MV-4-11 (cell line): ENCODE measurements around the gene TMEM266.
A peak's percentile ranks its signal among the peaks of the same experiment; 100 is the strongest.

Experiments used
- DNase-seq: peaks from one replicate; lab custom pipeline; 2025; lab: John Stamatoyannopoulos, UW

The TMEM266 gene

DNA sequence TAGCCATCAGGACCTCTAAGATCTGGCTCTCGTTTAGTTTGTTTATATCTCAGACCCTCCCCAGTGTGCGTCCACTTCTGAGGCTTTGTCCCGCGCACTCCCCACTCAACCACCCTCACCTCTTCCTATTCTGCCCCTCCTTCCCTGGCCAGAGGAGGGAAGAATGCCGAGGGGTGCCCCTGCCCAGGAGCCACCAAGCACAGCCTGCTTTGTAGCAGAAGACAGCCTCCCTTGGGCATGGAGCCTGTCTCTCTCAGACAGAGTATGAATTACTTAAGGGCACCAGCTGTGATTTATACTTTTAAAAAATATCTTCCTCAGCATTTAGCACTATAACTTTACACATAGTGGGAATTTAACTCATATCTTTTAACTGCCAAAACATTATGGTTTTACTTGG, 6.0 kb downstream of the TMEM266 start:
- DNase-seq, result no peak

DNA sequence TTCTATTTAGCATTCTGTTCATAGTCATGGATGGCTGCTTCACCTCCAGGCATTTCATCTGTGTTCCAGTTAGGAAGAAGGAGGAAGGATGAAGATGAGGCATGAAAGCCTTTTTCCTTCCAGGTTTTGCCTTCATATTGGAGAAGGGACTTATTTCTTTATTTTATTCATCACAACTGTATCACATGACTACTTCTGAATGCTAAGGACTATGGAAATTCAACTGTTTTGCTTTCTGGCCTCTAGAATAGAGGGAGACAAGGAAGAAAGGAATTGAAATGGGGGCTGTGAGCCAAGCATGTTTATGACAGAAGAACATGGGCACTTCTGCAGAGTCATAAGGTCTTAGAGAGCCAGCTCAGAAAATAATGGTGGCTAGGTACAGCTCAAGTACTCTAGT, 10.4 kb downstream of the TMEM266 start:
- DNase-seq, result no peak

DNA sequence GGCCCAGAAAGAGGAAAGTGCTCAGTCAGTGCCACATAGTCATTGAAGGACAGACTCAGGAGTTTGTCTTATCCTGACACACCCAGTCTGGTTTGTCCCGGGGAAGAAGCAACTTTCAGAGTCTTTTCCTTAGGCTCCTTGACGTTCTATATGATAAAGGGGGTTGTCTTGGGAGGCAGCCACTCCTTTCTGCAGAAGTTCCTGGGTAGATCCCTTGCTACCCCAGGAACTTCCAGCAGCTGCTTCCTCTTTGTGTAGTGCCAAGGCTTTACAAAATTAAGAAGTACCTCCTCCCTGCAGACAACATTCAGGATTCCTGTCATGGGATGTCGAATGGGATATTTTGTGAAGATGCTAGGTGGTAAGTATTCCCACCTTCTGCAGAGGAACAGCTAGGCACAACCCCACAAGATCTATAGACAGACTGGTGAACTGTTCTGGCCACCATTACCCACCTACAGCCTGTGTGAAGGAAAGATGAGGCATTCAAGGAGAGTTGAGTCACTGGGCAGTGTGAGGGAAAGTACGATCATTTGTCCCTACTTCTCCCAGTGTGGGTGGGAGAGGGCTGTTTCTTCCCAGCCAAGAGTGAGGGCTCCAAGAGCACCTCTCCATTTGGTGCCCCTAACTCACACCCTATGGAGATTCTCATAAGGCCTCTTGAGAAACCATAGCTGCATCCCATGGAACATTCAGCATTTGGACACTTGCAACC, 11.3 kb downstream of the TMEM266 start:
- no peak for DNase-seq

DNA sequence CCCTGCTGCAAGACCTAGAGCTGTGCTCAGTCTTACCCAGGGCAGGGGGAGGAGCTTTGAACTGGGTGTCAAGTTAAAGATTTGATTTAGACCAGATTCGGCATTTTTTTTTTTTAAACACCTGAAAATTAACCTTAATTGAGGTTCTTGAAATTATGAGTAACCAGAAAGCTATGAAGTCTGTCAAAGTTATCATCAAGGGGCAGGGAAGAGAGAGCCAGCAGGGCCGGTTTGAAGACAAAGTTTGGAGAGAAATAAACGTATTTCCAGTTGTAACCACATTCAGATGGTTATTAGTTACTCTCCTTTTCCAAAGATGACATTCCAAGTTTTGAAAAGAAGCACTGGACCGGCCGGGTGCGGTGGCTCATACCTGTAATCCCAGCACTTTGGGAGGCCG, 12.0 kb downstream of the TMEM266 start:
- no peak for DNase-seq

DNA sequence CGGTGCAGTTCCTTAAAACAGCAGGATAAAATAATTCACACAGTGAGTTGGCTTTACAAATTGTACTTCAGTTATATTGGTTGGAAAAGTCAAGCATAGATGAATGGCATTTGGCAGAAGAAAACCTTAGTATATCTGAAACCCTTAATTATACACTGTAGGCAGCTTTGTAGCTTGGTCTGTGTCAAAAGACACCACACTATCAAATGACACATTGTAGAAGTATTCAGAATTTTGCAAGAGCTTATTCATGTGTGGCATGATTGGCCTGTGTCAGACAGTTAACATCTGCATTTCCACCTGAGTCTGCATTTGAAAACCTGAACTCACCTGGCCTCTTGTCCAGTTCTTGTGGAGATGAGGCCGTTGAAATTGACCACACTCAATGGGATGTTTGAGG, 13.8 kb downstream of the TMEM266 start:
- no peak for DNase-seq

DNA sequence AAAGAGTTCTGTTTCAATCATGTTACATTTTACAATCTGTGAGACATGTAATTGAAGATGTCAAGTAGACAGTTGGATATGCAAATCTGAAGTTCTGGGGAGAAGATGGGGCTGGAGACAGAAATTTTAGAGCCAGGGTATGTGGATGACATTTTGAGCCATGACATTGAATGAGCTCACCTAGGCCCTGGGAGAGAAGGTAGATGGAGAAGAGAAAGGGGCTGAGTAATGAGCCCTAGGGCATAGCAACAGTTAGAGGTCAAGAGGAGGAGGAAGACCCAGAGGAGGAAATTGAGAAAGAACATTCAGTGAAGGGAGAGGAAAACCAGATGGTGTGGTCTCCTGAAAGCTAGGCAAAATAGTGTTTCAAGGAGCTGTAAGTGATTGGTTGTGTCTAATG, 15.3 kb downstream of the TMEM266 start:
- DNase-seq, result no peak

DNA sequence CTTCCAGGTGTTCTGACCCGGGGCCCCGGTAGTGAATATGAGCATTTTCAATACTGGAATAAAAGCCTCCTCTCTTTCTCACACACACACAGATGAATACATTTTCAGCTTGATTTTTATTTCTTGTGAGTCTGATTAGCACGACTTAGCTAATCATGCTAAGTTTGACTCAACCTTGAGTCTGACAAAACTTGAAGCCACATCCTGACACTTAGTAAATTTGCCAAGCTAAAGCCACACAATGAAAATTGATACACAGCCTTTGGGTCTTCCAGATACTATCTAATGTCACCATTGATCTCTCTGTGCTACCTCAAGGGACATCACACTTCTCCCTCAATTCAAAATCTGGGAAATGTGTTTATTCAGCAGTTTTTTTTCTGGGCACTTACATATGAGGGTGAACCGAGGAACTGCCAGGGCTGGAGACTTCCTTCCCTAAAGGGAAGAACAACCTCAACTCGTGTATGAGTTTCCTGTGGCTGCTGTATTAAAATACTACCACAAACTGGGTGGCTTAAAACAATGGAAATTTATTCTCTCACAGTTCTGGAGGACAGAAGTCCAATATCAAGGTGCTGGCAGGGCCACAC, 18.6 kb downstream of the TMEM266 start:
- DNase-seq, result peak; percentile 12

DNA sequence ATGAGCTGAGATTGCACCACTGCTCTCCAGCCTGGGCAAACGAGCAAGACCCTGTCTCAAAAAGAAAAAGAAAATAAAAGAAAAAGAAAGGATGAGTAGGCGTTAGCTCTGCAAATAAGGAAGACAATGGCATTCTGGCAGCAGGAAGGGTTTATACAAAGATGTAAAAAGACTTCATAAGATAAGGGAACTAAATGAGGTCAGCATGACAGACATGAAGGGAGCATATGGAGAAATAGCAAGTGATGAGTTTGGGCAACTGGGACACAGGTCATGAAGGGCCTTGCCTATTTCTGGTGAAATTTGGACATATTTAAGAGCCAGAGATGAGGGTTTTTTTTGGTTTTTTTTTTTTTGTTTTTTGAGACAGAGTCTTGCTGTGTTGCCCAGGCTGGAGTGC, 24.5 kb downstream of the TMEM266 start:
- no peak for DNase-seq

DNA sequence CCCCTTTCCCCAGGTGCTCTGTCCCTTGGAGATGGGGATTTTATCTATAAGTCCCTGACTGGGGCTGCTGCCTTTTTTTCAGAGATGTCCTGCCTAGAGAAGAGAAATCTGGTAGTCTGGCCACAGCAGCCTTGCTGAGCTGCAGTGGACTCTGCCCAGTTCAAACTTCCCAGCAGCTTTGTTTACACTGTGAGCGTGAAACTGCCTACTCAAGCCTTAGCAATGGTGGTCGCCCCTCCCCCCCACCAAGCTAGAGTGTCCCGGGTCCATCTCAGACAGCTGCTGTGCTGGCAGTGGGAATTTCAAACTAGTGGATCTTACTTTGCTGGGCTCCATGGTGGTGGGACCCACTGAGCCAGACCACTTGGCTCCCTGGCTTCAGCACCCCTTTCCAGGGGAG, 38.9 kb downstream of the TMEM266 start:
- DNase-seq, result no peak

DNA sequence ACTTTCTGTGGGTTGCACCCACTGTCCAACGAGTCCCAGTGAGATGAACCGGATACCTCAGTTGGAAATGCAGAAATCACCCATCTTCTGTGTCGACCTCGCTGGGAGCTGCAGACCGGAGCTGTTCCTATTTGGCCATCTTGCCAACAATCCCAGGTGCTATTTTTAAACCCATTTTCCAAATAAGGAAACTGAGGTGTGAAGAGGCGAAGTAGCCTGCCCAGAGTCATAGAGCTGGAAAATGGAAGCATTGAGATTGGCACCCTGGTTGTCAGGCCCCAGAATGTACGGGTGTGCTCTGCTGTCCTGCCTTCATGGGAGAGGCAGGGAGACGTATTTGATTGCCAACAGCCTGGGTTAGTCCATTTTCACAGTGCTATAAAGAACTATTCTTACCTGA, 39.6 kb downstream of the TMEM266 start:
- no peak for DNase-seq

DNA sequence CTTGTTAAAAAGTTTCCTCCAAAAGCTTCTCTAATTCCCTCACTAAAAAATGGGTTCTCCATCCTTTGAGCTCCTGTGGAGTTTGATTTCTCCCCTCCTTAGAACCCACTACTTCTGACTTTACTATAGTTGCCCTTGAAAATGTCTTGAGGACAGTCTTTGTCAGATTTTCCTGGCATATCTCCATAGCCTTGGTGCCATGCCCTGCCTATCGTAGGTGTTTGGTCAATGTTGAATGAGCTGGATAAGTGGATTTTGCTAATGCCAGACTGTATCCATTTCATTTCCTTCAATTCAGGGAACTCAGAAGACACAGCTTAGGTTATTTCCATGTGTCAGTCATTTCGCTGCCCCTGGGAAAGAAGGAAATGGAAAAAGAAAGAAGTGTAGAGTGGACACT, 40.6 kb downstream of the TMEM266 start:
- DNase-seq, result no peak

DNA sequence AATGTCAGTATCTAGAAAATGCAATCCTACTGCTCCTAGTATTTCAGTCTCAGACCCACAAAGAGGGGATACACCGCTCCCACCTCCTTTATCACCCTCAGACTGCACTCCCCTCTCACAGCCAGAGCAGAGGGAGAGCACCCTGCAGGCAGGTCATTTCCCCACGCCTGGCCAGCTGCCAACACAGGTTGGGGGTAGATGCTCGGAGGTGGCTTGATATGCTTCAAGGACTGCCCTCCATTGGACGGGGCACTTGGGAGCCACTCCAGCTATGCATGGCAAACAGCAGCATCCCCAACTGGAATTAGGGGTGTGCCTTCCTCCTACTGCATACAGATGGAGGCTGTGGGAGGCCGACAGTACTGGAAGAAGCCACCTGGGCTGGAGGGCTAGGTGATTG, 41.9 kb downstream of the TMEM266 start:
- DNase-seq, result no peak

DNA sequence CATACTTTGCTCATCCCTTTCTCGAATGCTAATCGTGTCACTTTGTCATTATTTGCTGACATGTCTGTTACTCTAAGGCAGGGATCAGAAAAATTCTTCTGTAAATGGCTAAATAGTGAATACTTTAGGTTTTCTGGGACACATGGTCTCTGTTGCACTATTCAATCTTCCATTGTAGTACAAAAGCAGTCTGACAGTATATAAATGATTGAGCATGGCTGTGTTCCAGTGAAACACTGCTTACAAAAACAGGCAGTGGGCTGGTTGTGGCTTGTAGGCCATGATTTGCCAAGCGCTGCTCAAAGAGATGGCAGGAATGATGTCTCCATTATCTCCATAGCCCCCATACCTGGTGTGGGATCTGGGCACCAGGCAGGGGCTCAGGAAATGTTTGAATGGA, 45.6 kb downstream of the TMEM266 start:
- no peak for DNase-seq

DNA sequence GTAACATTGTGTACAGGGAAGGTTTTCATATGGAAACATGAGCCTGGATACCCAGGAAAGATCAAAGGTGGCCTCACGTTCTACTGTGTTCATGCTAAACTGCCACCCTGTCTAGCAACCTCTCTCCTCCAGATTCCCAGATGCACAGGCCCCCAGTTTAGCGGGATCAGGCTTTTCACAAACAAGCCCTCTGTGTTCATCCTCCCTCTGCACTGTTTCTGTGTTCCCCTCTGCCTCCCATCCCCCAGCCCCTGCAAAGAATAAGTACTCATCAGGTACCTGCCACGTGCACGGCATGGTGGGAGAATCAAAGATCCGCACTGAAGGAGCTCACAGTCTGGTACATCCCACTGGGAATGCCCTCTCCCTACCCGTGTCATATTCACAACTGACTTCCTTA, 46.1 kb downstream of the TMEM266 start:
- DNase-seq, result no peak

DNA sequence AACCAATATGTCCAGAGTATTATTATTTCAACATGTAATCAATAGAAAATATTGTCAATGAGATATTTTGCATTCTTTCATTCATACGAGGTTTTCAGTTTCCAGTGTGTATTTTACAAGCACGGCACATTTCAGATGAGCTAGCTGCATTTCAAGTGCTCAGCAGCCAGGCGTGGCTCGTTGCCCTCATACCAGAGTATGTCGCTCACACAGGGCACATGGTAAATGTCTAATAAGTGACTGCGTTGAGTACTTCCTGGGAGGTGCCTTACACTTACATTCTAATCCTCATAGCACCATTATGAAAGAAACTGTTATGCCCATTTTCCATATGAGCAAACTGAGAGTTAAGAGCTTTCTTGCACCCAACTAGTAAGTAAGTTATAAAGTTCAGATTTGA, 47.4 kb downstream of the TMEM266 start:
- DNase-seq, result no peak

DNA sequence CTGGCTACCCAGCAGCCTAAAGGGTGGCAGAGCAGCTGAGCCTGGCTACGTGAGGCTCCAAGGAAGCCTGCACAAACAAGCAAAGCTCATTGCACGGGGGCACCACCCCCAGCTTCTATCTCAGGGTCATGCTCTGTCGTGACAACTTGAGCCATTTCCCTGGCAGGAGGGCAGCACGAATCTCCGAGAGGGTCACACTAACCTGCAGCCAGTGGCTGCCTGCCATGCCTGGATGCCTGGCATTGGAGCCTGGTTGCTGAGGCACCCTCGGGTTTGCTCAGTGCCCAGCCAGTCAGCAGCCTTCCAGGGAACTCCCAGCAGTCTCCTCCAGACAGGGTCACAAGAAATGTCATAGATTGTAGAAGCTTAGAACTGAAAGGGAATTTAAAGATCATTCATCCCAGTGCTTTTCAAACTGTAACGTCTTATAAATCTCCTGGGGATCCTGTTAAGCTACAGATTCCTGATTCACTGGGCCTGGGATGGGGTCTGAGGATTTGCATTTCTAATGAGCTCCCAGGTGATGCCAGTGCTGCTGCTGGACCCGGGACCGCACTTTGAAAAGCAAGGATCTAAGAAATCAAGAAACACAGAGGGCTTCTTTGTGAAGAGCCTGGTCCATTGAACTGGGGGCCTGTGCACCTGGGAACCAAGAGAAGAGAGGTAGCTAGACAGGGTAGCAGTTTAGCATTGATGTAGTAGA, 48.4 kb downstream of the TMEM266 start:
- no peak for DNase-seq

DNA sequence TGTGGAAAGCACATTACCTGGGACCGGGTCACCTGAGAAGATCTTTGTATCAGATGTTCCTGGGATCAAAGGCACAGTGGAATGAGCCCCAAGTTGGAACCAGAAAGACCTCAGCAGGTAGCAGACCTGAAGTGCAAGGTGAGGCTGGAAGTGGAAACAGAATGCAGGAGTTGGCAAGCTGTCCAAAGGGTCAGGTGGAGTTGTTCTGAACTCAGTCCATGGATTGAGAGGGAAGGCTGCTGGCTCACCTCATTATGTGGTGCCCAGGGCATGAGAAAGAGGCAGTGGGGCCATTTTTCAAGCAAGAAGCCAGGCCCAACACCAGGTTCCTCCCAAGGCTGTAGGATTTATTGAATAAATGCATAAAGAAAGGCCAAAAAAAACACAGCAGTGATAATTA, 49.3 kb downstream of the TMEM266 start:
- no peak for DNase-seq

DNA sequence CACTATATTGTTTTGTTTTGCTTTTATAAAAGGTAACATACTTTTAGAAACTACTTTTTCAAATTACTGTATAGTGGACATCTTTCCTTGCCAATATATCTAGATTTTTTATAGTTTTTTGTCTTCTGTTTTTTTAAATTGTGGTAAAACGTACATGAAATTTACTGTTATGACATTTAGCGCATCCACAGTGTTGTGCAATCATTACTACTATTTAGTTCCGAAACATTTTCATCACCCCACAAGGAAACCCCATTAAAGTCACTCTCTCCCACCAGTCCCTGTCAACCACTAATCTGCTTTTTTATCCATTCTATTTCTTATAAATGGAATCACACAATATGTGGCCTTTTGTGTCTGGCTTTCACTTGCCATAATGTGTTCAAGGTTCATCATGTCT, 54.8 kb downstream of the TMEM266 start:
- peak; percentile 41 for DNase-seq

DNA sequence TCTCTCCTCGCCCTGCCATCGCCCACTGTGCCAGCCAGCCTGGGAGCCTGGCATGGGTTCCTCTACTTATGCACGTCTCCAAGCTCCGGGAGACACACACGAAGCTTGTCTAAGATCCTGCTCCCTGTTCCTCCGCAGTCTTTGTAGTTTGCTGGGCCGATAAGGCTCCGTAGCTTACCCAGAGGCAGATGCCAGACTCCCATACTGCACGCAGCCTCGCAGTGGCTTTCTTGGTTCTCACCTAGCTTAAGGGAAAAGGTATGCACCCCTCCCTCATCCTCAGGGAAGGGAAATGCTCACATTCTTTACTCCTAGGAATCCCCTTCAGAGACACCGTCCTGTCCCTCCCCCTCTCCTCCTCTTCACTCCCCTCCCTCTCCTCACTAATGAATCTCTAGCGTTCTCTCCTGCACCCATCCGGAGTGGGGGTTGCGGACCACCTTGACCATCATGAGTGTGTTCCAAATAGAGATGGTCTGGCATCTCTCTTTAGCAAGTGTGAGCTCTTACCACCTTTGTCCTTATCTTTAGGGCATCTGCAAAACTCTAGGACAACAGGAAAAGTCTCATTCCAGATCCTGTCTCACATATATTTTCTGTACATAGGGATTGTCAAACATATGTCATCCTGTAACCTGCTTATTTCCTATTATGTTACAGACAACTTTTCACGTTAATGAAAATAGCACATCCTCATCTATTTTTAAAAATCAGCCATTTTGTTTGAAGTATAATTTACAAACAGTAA, 56.5 kb downstream of the TMEM266 start:
- DNase-seq, result no peak

DNA sequence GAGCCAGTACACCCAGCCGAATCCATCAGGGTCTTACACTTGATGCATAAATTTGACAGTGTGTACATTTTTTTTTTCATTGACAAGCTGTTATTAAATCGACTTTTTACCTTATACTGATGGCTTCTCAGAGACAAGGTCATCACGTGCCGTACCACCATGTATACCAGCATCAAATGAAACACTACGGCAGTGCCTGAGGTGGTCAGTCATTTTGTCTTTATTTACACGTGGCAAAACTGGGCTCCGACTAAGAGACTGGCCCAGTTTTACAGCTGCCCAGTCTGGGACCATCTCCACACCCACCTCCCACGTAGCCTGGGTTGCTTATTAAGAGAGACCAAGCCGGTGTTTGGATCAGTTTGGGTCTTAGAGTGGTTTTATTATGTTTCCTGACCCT, 57.4 kb downstream of the TMEM266 start:
- DNase-seq, result no peak

DNA sequence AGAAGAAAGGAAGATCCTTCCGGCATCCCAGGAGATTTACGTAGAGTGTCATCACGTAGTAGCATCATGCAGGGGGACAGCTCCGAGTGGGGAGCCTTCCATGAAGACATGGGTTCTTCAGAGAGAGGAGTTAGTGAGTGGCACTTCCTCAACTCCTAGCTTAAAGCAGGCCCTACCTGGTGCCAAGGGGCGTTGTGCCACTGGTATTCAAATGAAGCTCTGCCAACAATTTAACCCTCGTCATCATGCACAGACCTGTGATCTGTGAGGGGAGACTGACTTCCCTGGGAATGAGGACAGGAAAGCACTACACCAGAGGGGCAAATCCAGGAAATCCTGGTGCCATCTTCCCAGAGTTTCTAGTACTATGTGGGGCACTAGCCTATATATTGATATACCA, 59.0 kb downstream of the TMEM266 start:
- no peak for DNase-seq

DNA sequence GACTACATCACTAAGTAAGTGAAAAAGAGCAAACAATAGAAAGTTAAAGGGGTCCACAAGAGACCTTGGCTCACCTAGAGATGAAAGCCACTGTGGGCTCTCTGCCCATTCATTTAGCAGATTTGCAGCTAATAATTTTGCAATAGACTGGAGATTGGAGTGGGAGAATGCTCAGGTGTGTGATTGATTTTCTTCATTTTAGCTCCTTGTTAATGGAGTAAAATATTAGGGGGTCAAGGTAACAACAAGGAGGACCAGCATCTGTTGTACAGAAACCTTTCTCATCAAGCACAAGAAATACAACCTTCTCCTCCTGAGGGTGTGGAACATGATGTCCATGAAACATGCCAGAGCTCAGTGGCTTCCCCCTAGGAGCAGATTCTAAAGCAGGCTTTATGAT, 63.2 kb downstream of the TMEM266 start:
- DNase-seq, result no peak

DNA sequence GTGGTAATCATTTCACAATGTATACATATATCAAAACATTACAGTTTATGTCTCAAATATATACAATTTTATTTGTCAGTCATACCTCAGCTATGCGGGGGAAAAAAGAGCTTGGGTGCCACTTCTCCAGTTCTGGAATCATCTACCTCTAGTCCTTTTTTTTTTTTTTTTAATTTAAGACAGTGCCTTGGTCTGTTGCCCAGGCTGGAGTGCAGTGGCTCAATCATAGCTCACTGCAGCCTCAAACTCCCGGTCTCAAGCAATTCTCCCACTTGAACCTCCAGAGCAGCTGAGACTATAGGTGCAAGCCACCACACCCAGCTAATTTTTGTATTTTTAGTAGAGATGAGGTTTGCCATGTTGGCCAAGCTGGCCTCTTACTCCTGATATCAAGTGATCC, 67.4 kb downstream of the TMEM266 start:
- DNase-seq, result no peak
